Fibroblast of lung (primary cell): ENCODE data around the gene TFAP2C. TPM values are rescaled to one million over a fixed set of nuclear protein-coding genes. Genes with fewer than 3 reads are reported as not detected.
"Not testable (repeated sequence)": the region's sequence is repeated elsewhere in the genome, so short reads cannot be mapped to it uniquely, and the experiment has no call there.

Experiments
- DNase-seq, 2 donors: peaks; one replicate each; pipeline versions ENCODE4 v3.0.0 to v3.0.0-alpha.2; 2010; ENCODE audit warnings: low read depth in 2 of 2
- H2AFZ ChIP-seq: 2 replicates; pipeline ENCODE4 v1.5.1; 2012; ENCODE audit warnings: low read length, control low read depth, inconsistent platforms
- H3K27ac ChIP-seq: 2 replicates; pipeline ENCODE4 v1.5.1; 2011; ENCODE audit warnings: low read length, control low read depth; ENCODE audit not compliant: insufficient read depth
- H3K27me3 ChIP-seq: 2 replicates; pipeline ENCODE4 v1.5.1; 2011; ENCODE audit warnings: mild to moderate bottlenecking, low read length; ENCODE audit not compliant: control insufficient read depth, insufficient read depth
- H3K36me3 ChIP-seq: 2 replicates; pipeline ENCODE4 v1.5.1; 2011; ENCODE audit warnings: low read length; ENCODE audit not compliant: control insufficient read depth, insufficient read depth
- H3K4me1 ChIP-seq: 2 replicates; pipeline ENCODE4 v1.5.1; 2011; ENCODE audit warnings: low read length; ENCODE audit not compliant: control insufficient read depth, insufficient read depth; ENCODE audit errors: extremely low read depth
- H3K4me2 ChIP-seq: 2 replicates; pipeline ENCODE4 v1.5.1; 2011; ENCODE audit warnings: low read length, control low read depth; ENCODE audit not compliant: insufficient read depth; ENCODE audit errors: extremely low read depth
- H3K4me3 ChIP-seq, 4 experiments: fragments of 200-600 bp in 1 of 4; sonication (generic) in 1 of 4; replicated peaks in 1 of 4; 2 replicates each; pipeline ENCODE4 v1.5.1; 2011 to 2016; ENCODE audit warnings: low read length in 4 of 4, low read depth in 3 of 4, mild to moderate bottlenecking in 3 of 4, control low read depth in 2 of 4, inconsistent platforms in 1 of 4, mixed read lengths in 1 of 4; ENCODE audit not compliant: insufficient read depth in 1 of 4; ENCODE audit errors: control extremely low read depth in 1 of 4
- H3K79me2 ChIP-seq: 2 replicates; pipeline ENCODE4 v1.5.1; 2012; ENCODE audit warnings: mild to moderate bottlenecking, low read length, inconsistent platforms; ENCODE audit not compliant: control insufficient read depth, insufficient read depth
- H3K9ac ChIP-seq: 2 replicates; pipeline ENCODE4 v1.5.1; 2011; ENCODE audit warnings: mild to moderate bottlenecking, low read length, control low read depth; ENCODE audit not compliant: insufficient read depth
- H3K9me3 ChIP-seq: 2 replicates; pipeline ENCODE4 v1.5.1; 2012; ENCODE audit warnings: low read depth, low read length; ENCODE audit not compliant: control insufficient read depth, insufficient read depth
- H4K20me1 ChIP-seq: 2 replicates; pipeline ENCODE4 v1.5.1; 2011; ENCODE audit warnings: low read length; ENCODE audit not compliant: control insufficient read depth, insufficient read depth; ENCODE audit errors: extremely low read depth
- EZH2 ChIP-seq: IDR thresholded peaks from 2 replicates; pipeline ENCODE4 v1.5.1; 2012; ENCODE audit warnings: low read length, control low read depth, mild to moderate bottlenecking; ENCODE audit errors: missing control alignments
- polyA plus RNA-seq, 2 donors: library from polyadenylated mRNA; depleted of rRNA in 1 of 2; stranded (reverse) in 1 of 2; unstranded in 1 of 2; fragments of >200 nt; gene quantifications; 2 replicates each; pipeline ENCODE4 v1.2.1, GENCODE V29; 2011 to 2012; ENCODE audit warnings: missing spikeins in 1 of 2
- total RNA-seq: library from RNA; depleted of rRNA; stranded (reverse); fragments of >200 nt; gene quantifications from 2 replicates; pipeline ENCODE4 v1.2.1, GENCODE V29; 2014
- TF ChIP-seq, protein P1 (sequence below), 2 donors: IDR thresholded peaks in 1 of 2; conservative IDR thresholded peaks in 1 of 2; 1 replicate in 1 of 2; 2 replicates in 1 of 2; pipeline ENCODE4 v1.5.1; 2011 to 2012; ENCODE audit warnings: low read length in 2 of 2, control low read depth in 1 of 2, inconsistent platforms in 1 of 2, low read depth in 1 of 2, mild to moderate bottlenecking in 1 of 2

TFAP2C gene
- total and polyA plus RNA-seq, 2 donors (not counting 1 experiment from before 2014, with no cell fraction given), result 0.39 TPM; not detected in 1

DNA sequence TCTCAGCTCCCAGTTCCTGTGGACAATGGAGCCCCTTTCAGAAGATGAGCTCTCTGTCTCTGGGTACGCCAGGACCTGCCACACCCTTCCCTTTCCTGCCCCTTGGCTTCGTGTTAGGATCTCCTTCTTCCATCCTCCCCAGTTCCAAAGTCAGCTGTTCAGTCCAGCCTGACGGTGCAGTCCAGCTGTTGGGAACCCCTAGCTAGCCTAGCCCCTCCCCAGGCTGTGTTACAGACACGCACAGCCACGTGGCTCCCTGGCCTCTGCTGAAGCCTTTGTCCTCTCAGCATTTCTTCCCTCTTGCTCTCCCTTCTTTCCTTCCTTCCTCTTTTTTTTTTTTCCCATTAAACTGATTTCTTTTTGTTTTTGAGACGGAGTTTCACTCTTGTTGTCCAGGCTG, 12.4 kb upstream of the TFAP2C start:
- no peaks in the 10 kb centered on the region for H3K9me3 ChIP-seq
- H4K20me1 ChIP-seq, result no peaks in the 10 kb centered on the region
- H3K79me2 ChIP-seq, result no peaks in the 10 kb centered on the region
- no peak overlapping the region for H3K4me2 ChIP-seq
- no peaks in the 10 kb centered on the region for H3K36me3 ChIP-seq
- no peak overlapping the region for H3K4me3 ChIP-seq
- H2AFZ ChIP-seq, result no peak overlapping the region
- TF ChIP-seq, protein P1, sequence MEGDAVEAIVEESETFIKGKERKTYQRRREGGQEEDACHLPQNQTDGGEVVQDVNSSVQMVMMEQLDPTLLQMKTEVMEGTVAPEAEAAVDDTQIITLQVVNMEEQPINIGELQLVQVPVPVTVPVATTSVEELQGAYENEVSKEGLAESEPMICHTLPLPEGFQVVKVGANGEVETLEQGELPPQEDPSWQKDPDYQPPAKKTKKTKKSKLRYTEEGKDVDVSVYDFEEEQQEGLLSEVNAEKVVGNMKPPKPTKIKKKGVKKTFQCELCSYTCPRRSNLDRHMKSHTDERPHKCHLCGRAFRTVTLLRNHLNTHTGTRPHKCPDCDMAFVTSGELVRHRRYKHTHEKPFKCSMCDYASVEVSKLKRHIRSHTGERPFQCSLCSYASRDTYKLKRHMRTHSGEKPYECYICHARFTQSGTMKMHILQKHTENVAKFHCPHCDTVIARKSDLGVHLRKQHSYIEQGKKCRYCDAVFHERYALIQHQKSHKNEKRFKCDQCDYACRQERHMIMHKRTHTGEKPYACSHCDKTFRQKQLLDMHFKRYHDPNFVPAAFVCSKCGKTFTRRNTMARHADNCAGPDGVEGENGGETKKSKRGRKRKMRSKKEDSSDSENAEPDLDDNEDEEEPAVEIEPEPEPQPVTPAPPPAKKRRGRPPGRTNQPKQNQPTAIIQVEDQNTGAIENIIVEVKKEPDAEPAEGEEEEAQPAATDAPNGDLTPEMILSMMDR (conservative IDR thresholded peaks at IDR 0.05 in 1 of 2, IDR thresholded peaks at IDR 0.05 in 1 of 2; ENCODE audit: low read depth in 1 of 2, low read length in 2 of 2), result no peak
- TF ChIP-seq EZH2, result no peak
- no peak for DNase-seq
- no peaks in the 10 kb centered on the region for H3K27me3 ChIP-seq
- no peak overlapping the region for H3K27ac ChIP-seq
- H3K4me1 ChIP-seq, result no peaks in the 10 kb centered on the region
- no peak overlapping the region for H3K9ac ChIP-seq

DNA sequence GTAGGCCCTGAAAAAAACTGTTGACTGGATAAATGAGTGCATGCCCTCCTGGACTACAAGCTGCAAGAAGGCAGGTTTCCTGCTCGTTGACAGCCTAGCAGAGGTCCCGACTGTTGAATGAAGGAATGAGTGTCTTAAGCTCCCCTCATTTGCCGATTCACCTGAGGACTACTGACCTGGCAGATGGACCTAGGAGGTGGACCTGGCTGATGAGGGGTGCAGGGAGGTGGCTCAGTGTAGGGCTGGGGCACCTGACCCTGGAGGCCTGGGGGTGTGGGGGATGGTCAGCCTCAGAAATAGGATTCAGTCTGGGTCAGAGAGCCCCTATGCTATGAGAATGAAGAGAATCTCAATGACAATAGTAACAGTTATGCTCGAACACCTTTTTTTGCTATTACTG, 11.6 kb upstream of the TFAP2C start:
- Histone ChIP-seq H3K27me3 (no peaks in the 10 kb centered on the region), H4K20me1 (no peaks in the 10 kb centered on the region), H3K4me1 (no peaks in the 10 kb centered on the region), H3K9me3 (no peaks in the 10 kb centered on the region), H3K36me3 (no peaks in the 10 kb centered on the region), H2AFZ (no peak overlapping the region), H3K79me2 (no peaks in the 10 kb centered on the region), H3K9ac (no peak overlapping the region), H3K4me2 (no peak overlapping the region), H3K27ac (no peak overlapping the region), H3K4me3 (no peak overlapping the region)
- DNase-seq, result no peak
- TF ChIP-seq EZH2, result no peak
- TF ChIP-seq, protein P1 (conservative IDR thresholded peaks at IDR 0.05 in 1 of 2, IDR thresholded peaks at IDR 0.05 in 1 of 2; ENCODE audit: low read depth in 1 of 2, low read length in 2 of 2), result no peak

DNA sequence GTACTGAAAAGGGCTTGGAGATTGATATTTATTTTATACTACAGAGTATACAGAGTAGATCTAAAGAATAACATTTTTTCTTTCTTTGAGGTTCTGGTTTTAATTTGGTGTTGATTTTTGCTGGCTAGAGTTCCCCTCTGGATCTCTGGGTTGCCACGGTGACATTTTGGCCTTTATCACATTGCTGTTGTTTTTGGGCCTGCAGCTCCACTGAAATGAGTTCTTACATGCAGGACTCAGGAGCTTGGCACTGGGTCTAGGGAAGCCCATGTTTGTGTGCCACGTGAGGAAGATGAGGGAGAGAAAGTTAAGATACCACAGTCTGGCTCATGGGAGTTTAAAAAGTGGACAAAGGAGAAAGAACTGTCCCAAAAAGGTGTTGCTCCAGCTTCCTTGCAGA, 7.4 kb upstream of the TFAP2C start:
- Histone ChIP-seq H3K9ac (no peak overlapping the region), H3K9me3 (no peaks in the 10 kb centered on the region), H3K4me2 (no peak overlapping the region), H4K20me1 (no peaks in the 10 kb centered on the region), H3K27me3 (peaks cover 26% of the 10 kb centered on the region), H3K36me3 (no peaks in the 10 kb centered on the region), H3K4me1 (no peaks in the 10 kb centered on the region), H3K27ac (no peak overlapping the region), H2AFZ (no peak overlapping the region), H3K79me2 (no peaks in the 10 kb centered on the region), H3K4me3 (no peak overlapping the region)
- no peak for TF ChIP-seq EZH2
- TF ChIP-seq, protein P1 (conservative IDR thresholded peaks at IDR 0.05 in 1 of 2, IDR thresholded peaks at IDR 0.05 in 1 of 2; ENCODE audit: low read depth in 1 of 2, low read length in 2 of 2), result no peak
- no peak for DNase-seq

DNA sequence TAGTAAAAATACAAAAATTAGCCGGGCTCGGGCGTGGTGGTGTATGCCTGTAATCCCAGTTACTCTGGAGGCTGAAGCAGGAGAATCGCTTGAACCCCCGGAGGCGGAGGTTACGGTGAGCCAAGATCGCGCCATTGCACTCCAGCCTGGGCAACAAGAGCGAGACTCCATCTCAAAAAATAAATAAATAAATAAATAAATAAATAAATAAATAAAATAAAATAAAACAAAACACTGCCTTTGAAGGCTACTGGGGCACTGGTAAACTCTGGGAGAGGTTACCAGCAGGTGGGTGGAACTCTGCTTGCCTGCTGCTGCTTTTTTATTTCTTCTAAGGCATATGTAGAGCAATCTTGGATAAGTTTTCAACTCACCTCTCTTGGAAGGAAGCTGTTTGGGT, 5.2 kb upstream of the TFAP2C start:
- DNase-seq, H3K79me2 ChIP-seq, H3K9ac ChIP-seq, H3K4me1 ChIP-seq, H4K20me1 ChIP-seq, H2AFZ ChIP-seq, H3K4me2 ChIP-seq, H3K36me3 ChIP-seq, H3K9me3 ChIP-seq, H3K27ac ChIP-seq, H3K4me3 ChIP-seq: not testable (repeated sequence)
- peaks cover 47% of the 10 kb centered on the region for H3K27me3 ChIP-seq
